Suprapubic skin (tissue), 4 donors: Measurements from ENCODE around the gene SH2D3C.

ENCODE experiments used
- EP300 ChIP-seq: sonication (generic); formaldehyde crosslinking; IDR thresholded peaks from one replicate; pipeline ENCODE4 v1.6.1; 2017; ENCODE audit warnings: antibody characterized with exemption
- POLR2A ChIP-seq, 2 donors: fragments of 450-650 bp; IDR thresholded peaks; one replicate each; pipeline ENCODE4 v1.6.1; 2017; ENCODE audit warnings: antibody characterized with exemption in 2 of 2, mild to moderate bottlenecking in 2 of 2, moderate library complexity in 2 of 2
- POLR2AphosphoS5 ChIP-seq, 3 donors: sonication (generic); formaldehyde crosslinking; IDR thresholded peaks; one replicate each; pipeline ENCODE4 v1.6.1; 2017; ENCODE audit warnings: antibody characterized with exemption in 3 of 3
- TF ChIP-seq, protein P1 (sequence below), 2 donors: fragments of 200-600 bp in 1 of 2; fragments of 450-650 bp in 1 of 2; sonication (generic) in 1 of 2; IDR thresholded peaks; one replicate each; pipeline ENCODE4 v1.5.1; 2016 to 2019; ENCODE audit warnings: antibody characterized with exemption in 2 of 2, mild to moderate bottlenecking in 1 of 2, moderate library complexity in 1 of 2

DNA sequence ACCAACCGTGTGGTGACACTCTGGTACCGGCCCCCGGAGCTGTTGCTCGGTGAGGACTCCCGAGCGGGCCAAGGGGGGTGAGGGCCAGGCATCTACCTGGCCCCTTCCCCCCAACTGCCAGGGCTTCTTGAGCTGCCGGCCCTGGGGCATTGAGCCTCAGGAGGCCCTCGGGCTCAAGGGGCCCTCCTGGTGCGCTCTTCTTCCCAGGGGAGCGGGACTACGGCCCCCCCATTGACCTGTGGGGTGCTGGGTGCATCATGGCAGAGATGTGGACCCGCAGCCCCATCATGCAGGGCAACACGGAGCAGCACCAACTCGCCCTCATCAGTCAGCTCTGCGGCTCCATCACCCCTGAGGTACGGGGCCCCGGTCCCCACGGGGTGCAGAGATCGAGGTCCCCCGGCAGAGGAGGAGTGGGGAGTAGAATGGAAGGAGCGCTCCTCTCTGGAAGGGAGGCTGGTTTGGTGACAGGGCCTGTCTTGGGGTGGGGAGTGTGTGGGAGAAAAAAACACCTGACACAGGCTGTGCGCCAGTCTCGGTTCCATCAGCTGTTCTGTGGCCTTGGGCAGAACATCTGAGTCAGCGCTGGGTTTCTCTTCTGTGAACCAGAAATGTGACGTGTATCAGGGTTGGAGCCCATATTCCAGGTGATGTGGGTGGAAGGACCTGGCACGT, 10.0 kb upstream of the SH2D3C start:
- no peak for TF ChIP-seq POLR2A (IDR thresholded peaks at IDR 0.05)
- TF ChIP-seq, protein P1, sequence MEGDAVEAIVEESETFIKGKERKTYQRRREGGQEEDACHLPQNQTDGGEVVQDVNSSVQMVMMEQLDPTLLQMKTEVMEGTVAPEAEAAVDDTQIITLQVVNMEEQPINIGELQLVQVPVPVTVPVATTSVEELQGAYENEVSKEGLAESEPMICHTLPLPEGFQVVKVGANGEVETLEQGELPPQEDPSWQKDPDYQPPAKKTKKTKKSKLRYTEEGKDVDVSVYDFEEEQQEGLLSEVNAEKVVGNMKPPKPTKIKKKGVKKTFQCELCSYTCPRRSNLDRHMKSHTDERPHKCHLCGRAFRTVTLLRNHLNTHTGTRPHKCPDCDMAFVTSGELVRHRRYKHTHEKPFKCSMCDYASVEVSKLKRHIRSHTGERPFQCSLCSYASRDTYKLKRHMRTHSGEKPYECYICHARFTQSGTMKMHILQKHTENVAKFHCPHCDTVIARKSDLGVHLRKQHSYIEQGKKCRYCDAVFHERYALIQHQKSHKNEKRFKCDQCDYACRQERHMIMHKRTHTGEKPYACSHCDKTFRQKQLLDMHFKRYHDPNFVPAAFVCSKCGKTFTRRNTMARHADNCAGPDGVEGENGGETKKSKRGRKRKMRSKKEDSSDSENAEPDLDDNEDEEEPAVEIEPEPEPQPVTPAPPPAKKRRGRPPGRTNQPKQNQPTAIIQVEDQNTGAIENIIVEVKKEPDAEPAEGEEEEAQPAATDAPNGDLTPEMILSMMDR (IDR thresholded peaks at IDR 0.05) = no peak
- no peak for TF ChIP-seq POLR2AphosphoS5 (IDR thresholded peaks at IDR 0.05)
- TF ChIP-seq EP300 = no peak
